ENCODE data around the gene TACC3. TPM values are rescaled to one million over a fixed set of nuclear protein-coding genes. Genes with fewer than 3 reads are reported as not detected.

Gene TACC3
- total RNA-seq, 1 experiment from 2014 or later: 156 TPM

DNA sequence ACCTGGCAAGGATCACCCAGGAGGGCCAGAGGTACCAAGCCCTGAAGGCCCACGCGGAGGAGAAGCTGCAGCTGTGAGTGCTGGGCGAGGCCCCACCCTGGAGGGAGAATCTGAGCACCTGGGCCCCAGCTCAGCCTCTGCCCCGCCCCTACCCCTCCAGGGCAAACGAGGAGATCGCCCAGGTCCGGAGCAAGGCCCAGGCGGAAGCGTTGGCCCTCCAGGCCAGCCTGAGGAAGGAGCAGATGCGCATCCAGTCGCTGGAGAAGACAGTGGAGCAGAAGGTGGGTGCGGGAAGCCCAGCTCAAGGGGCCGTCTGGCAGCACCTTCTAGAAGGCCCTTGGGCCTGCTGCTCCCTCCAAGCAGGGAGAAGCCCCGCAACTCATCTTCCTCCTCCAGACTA, 23.2 kb downstream of the TACC3 start:
- H3K27me3 Mint-ChIP-seq (ENCODE audit: low read depth): no peaks in the 10 kb centered on the region
- H3K36me3 Mint-ChIP-seq (ENCODE audit: insufficient read depth in 1 of 3, low read depth in 3 of 3): peaks cover 22 to 60% (median 50%) of the 10 kb centered on the region in 3 experiments; a peak in 6 of 7 replicates
- no peaks in the 10 kb centered on the region for H3K9me3 Mint-ChIP-seq
- TF ChIP-seq CTCF (conservative IDR thresholded peaks at IDR 0.05): no peak
- H4K5ac ChIP-seq (ENCODE audit: insufficient read length, low read depth, low read length): no peak overlapping the region
- no peak overlapping the region for H3K14ac ChIP-seq (ENCODE audit: insufficient read depth, low read length)
- H3K4me1 ChIP-seq (ENCODE audit: insufficient read depth, low read length): no peaks in the 10 kb centered on the region
- H4K91ac ChIP-seq (ENCODE audit: insufficient read length, low read depth, low read length): no peak overlapping the region
- no peak overlapping the region for H2AFZ ChIP-seq (ENCODE audit: low read length)
- H3K27ac Mint-ChIP-seq: peak overlapping the region in 1 of 3 experiments; percentile 79; a peak in 3 of 7 replicates
- no peak overlapping the region for H2BK5ac ChIP-seq (ENCODE audit: insufficient read length, low read length)
- no peak overlapping the region for H2BK12ac ChIP-seq (ENCODE audit: insufficient read length, low read depth, low read length)
- no peak overlapping the region for H3K4ac ChIP-seq (ENCODE audit: low read depth, low read length)
- DNase-seq: no peak
- H3K4me2 ChIP-seq (ENCODE audit: insufficient read depth, insufficient read length, low read length): no peak overlapping the region
- no peaks in the 10 kb centered on the region for H3K79me1 ChIP-seq (ENCODE audit: insufficient read depth, low read depth, low read length, poor library complexity, severe bottlenecking)
- no peak overlapping the region for H3T11ph ChIP-seq (ENCODE audit: low read length)
- no peak overlapping the region for H3K18ac ChIP-seq (ENCODE audit: insufficient read length, low read depth, low read length)
- no peaks in the 10 kb centered on the region for H3K79me2 ChIP-seq (ENCODE audit: insufficient read depth, low read length)
- H2BK120ac ChIP-seq (ENCODE audit: low read depth, low read length, poor library complexity, severe bottlenecking): no peak overlapping the region
- no peak overlapping the region for H3K27ac ChIP-seq (ENCODE audit: insufficient read length, low read depth, low read length)
- H3K56ac ChIP-seq (ENCODE audit: insufficient read length, low read depth, low read length): no peak overlapping the region
- no peak overlapping the region for H2AK5ac ChIP-seq (ENCODE audit: insufficient read length, low read length)
- no peak overlapping the region for H2BK15ac ChIP-seq (ENCODE audit: low read depth, low read length)
- H3K4me1 Mint-ChIP-seq: 0 out of 4 replicates have a peak, but pooled peaks cover 0 to 7% of the 10 kb centered on the region in 2 experiments
- H3K9me3 ChIP-seq (ENCODE audit: control insufficient read depth, low read depth, low read length): no peaks in the 10 kb centered on the region
- no peak overlapping the region for H3K9ac ChIP-seq (ENCODE audit: extremely low read depth, insufficient read length, low read length)
- no peaks in the 10 kb centered on the region for H4K20me1 ChIP-seq (ENCODE audit: control insufficient read depth, insufficient read depth, insufficient read length)
- no peak overlapping the region for H3K23ac ChIP-seq (ENCODE audit: insufficient read length, low read depth, low read length)
- no peak overlapping the region for H4K8ac ChIP-seq (replicated peaks; ENCODE audit: insufficient read length, low read depth, low read length)
- no peaks in the 10 kb centered on the region for H3K27me3 ChIP-seq (ENCODE audit: insufficient read depth, low read length)
- H3K23me2 ChIP-seq (ENCODE audit: insufficient read length, low read depth, low read length, poor library complexity, severe bottlenecking): no peaks in the 10 kb centered on the region
- no peak overlapping the region for H2BK20ac ChIP-seq (ENCODE audit: low read depth, low read length, poor library complexity, severe bottlenecking)
- H3K4me3 Mint-ChIP-seq: no peak overlapping the region; a peak in 1 of 5 replicates
- WGBS (ENCODE audit: extremely low coverage, insufficient read length, low lambda C conversion rate): no CpG with 5 or more reads among the region's 14 CpGs
